Stimulated activated CD4-positive, alpha-beta T cell treated with anti-CD3 and anti-CD28 coated beads, Interleukin-2, amount 100 ng/mL, for 4 hours (primary cell): ENCODE measurements around the gene TPX2.

Source experiments
- DNase-seq: peaks from one replicate; pipeline ENCODE4 v3.0.0-alpha.2; 2020; ENCODE audit warnings: low read depth

Gene TPX2

DNA sequence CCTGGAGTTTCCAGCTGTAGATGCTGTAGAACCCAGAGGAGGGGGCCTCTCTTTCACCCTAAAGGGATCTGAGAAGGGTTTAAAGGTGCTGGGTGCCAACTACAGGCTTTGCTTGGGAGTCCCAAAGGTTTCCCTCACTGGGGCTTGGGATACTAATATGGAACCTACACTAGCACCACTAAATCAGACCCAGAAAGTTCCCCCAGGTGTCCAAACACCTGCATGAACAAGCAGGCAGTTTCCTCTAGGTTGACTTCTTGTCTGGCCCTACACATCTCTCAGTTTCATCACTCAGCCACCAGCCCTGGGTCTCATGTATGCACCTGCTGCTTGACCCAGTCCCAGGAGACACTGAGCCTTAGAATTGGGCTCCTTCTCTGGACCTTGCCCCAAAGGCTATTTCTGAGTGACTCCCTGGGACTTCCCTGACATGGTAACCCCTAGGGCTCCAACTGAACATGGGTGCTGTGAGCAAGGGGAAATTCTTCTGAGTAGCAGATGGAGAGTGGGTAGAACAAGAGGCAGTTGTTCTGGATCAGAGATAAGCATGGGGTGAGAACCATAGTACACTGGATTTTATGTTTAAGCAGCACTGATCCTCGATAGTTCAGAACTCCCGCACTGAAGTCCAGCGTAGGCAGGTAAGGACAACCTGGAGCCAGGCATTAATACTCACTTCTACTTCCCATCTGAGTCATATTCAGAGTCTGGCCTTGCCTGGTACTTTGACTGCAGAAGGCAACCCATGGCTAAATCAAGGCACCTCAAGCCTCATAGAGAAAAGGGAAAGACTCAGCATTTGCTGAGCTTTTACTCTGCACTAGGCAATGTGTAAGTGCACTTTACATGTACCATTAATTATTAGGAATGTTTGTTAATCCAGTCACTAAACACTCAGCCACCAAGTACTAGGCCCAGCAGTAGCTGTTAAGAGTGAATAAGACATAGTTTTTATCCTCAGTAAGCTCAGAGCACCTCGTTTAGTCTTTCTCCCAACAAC, 33.2 kb upstream of the TPX2 start:
- DNase-seq, result no peak

DNA sequence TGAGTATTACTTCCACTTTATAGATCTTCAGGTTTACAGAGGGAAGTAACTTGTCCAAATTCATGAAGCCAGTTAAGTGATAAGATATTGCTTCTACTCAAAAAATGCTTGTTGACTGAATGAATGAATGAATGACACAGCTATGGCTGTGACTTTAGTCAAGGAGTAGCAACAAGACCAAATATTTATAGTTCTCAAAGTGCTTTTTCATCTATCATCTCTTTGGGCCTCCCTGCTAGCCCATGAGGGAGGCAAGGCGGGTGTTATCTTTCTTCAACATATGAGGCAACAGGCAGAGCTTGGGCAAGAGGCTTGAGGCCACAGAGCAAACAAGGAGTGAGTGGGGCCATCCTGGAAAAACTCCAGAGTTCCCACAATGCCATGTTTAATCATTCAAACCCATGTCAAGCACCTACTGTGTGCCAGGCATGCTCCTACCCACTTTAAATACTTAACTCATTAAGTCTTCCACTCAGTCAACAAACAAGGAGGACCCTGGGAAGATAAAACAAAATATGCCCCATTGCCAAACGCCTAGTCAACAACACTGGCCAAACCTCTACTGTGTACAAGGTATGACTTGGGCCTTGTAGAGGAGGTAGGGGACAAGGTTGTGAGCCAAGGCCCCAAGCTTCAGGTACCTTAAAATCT, 32.4 kb upstream of the TPX2 start:
- no peak for DNase-seq

DNA sequence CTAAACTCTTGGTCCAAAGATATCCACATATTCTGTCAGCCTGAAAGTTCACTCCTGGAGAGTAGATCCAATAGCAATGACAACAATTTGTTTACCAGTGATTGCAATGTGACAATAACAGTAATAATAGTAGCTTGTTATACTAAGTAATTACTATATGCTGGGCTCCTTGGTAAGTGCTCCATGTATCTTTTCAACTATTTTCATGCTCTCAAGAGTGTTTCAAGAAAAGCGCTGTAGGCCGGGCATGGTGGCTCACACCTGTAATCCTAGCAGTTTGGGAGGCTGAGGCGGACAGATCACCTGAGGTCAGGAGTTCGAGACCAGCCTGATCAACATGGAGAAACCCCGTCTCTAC, 31.9 kb upstream of the TPX2 start:
- no peak for DNase-seq

DNA sequence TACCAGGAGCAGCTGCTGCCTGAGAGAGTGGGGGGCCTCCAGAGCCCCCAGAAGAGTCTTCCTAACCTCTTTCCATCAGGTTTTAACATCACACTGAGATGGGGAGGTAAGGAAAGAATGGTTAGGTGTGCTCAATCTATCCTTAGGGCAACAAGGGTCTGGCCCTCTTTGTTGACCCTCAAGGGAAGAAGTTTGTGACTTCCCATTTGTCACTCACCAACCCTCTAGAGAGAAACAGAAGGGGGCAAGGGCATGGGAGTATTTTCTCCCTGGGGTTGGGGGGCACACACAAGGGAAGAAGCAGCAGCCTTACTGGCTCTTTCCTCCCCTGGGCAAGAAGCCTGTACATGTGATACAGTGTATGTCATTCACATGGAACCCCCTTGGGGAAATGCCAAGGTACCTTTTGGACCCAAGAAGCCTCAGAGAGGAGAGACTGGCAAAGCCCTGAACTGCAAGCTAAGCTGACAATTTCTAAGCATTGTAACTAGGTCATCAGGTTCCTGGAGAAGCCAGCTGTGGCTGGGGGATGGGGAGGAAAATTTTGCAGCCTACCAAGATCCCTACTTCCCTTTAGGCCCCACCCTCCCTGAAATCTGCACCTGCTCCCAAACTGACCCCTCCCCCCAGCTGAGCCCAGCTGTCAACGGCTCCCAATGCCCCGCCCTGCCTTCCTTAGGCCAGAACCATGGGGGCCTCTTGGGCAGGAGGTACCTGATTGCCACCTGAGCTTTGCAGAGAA, 30.9 kb upstream of the TPX2 start:
- no peak for DNase-seq

DNA sequence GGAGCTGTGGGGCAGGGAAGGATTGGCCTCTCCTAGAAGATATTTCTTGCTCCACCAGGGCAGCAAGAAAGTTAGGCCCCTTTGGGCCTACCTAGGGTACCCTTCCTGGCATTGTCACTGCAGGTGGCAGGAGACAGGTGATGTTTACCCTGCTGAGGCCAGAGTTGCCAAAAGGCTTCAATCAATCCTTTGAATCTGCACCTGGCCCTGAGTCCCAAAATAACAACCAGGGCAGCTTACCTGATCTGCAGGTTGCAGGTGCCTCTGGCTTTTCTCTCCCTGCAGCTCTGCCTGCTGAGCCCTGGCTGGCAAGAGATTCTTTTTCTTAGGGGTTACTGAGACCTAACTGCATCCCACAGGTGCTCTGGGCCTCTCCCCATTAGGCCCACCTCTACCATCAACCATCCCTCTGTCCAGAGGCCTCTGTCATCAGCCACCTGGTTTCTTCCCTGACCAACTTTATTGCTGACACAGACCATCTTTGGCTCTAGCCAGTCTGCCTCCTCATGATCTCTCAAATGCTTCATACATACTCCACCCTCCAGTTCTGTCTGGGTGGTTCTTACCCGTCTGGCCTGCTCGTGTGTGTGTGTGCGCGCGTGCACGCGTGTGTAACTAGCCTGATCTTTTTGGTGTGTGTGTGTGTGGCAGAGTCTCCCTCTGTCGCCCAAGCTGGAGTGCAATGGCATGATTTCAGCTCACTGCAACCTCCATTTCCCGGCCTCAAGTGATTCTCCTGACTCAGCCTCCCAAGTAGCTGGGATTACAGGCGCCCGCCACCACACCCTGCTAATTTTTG, 30.2 kb upstream of the TPX2 start:
- DNase-seq, result no peak

DNA sequence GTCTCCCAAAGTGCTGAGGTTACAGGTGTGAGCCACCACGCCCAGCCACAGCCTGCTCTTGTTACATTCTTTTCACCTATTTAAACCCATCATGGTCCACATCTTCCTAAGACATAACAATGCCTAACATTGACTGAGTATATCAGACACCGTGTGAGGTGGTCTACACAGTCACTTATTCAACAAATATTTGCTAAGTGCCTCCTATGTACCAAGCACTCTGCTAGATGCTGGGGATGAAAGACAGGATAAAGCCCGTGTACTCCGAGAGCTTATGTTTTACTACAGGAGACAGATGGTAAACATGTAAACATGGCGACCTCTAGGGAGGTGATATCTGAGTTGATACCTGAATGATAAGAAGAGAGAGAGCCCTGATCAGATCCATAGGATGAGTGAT, 29.2 kb upstream of the TPX2 start:
- DNase-seq, result no peak

DNA sequence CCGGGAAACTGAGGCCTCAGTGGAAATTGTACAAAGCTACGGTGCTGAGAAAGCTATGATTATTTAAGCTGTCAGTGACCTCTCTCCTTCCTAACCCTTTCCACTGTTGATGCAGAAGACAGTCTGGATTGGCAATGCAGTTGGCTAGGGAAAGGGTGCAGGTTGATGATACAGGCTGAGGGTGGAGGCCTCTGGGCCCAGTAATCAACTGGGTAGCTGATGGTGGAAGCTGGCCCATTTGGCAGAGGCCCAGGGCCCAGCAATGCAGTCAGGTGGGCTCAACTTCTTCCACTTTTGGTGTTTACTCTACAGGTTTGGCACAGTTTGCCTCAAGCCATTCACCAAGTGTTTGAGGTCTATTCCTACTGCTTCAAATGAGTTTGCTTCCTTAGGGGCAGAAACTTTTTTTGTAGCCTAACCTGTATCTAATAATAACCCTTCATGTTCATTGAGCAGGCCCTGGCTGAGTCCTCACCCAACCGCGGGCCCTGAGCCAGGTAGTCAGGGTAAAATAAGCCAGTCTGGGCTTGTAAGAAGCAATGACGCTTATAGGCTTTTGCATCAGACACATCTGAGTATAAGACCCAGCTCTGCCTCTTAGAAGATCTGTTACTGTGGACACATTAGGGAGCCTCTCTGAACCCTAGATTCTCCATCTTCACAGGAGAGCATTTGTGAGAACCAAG, 28.5 kb upstream of the TPX2 start:
- no peak for DNase-seq

DNA sequence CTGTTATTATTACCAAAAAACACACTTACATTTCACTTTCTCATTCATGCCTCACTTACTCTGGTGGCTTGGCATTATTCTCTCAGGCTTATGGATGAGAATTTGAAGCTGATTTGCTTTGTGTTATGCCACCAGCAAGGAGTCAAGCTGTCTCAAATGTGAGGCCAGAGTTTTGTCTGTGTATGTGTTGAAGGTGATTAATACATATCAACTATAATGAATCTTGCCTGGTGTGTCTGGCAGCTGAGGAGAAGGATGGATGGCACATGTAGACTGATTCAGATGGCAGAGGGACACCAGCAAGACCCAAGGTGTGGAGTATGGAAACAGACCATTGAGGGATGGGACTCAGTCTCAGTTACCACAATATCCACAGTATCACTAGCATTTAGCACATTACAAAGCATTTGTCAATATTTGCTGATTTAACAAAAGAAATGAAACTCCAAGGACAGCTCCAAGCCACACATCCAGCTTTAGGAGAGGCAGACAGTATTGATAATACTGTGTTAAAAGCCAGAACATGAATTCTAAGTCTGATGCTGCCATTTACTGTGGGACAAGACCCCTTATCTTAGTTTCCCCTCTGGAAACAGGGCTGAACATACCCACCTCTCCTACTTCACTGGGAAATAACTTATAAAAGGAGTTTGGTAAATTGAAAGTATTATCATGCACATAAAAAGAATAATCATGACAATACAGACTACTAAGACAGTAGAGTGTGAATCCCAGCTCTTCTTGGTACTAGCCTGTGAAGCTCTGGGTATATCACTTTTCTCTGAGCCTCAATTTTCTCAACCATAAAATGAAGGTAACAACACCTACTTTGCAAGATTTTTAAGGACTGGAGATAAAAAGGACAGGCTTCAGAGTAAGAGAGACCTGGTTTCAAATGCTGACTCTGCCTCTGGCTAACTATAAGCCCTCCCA, 27.6 kb upstream of the TPX2 start:
- no peak for DNase-seq

DNA sequence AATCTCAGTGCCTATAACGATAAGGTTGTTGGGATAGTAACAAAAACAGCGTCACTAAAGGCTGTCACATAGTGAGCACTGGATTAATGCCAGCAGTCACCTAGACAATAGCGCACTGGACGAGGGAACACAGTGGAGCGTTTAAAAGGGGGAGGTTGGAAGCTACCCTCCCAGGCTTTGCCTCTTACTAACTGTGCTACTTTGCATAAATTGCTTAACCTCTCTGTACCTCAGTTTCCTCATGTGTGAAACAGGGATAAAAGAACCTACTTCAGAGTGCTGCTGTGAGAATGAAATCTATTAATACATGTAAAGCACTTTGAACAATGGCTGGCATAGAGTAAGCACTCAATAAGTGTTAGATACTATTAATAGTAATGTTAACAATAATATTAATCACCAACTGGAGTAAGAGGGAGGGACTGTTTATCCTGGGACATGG, 27.0 kb upstream of the TPX2 start:
- DNase-seq, result no peak

DNA sequence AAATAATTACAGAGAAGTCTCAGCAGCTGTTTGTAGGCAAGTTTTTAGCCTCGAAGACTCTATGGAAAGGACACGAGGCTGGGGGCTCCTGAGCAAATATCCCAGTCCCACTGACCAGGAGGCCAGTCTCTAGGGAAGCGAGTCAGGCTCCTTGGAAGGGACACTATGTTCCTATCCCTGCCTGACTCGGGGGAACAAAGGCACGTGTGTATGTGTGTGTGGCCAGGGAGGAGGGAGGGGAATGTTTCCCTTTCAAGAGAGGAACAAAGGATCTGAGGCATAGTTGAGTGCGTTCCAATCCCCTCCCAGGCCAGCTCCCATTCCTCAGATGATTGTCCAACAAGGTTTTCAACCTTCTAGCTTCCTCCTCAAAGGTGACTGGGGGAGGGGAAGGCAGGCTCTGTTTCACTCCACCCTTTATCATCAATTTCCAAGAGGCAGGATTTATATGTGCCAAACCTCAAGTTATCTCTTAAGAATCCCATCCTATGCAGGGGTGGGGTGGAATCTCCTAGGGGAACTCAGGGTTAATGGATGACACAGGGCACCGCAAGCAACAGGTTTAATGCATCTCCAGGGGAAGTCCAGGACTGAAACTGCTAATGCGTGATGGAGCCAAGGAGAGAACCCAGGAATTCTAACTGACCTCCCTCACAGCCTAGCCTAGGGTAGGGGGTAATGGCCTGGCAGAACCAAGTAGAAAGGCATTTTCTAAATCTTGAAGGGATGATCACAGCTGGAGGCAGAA, 26.4 kb upstream of the TPX2 start:
- no peak for DNase-seq

DNA sequence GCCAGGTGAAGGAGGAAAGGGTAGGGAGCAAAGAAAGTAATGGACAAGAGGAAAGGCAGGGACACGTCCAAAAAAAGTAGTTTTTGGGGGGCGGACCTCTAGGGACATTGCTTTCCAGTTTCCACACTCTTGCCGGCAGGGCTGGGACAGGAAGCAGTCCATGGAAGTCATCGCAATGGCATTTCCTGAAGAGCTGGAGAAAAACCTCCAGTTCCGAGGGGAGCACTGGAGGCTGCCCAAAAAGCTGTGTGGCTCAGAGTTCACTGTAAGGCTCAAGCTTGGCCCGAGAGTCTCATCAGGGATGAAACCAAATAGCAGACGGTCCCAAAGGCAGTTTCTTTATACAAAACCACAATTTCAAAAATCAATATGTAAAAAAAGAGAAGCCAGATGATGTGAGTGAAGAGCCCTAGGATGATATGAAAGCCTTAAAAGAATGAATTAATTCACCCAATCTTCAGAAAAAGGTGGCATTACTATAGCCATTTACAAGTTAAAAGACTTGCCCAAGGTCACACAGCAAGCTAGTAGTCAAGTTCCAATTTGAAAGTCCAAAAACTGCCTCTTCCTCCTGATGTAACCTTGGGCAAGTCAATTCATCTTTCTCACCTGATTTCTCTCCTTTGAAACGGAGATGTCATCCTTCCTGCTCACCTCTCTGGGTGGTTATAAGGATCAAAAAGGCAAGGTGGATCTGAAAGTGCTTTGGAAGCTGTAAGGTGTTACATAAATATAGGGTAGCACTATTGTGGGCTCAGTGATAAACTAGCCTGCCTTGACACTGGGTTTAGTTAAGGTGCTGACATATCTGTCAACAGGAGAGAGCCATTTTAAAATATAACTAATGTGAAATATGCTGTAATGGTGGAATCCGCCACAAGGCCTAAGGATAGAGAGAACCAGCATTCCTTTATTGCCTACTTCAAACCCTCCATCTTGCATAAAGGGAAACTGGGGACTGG, 25.5 kb upstream of the TPX2 start:
- no peak for DNase-seq

DNA sequence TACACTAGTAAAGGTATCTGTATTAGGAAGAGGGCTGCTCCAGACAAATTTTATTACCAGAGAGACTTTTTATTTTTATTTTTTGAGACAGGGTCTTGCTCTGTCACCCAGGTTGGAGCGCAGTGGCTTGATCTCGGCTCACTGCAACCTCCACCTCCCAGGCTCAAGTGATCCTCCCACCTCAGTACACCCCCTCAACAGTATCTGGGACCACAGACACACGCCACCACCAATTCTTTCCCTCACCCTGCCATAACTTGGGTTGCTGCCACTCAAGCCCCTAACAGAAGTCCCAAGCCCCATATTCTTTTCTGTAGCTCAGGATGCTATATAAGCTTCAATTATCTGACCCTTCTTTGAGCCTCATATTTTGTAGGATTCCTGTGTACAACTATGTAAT, 23.3 kb upstream of the TPX2 start:
- no peak for DNase-seq

DNA sequence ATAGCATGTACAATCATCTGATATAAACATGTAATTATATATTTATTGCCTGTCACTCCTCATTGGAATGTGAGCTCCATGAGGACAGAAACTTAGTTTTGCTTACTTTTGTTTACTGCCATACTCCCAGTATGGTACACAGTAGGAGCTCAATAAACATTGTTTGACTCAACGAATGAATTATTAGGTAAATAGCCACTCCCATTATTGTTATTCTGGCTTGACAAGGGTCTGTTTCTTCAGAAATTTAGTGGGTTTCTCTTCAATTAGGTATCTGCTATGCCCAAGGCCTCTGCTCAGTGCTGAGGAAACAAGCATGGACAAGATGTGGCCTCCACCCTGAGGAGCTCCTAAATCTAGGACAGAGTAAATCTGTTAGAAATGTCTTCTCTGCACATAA, 22.7 kb upstream of the TPX2 start:
- DNase-seq, result no peak

DNA sequence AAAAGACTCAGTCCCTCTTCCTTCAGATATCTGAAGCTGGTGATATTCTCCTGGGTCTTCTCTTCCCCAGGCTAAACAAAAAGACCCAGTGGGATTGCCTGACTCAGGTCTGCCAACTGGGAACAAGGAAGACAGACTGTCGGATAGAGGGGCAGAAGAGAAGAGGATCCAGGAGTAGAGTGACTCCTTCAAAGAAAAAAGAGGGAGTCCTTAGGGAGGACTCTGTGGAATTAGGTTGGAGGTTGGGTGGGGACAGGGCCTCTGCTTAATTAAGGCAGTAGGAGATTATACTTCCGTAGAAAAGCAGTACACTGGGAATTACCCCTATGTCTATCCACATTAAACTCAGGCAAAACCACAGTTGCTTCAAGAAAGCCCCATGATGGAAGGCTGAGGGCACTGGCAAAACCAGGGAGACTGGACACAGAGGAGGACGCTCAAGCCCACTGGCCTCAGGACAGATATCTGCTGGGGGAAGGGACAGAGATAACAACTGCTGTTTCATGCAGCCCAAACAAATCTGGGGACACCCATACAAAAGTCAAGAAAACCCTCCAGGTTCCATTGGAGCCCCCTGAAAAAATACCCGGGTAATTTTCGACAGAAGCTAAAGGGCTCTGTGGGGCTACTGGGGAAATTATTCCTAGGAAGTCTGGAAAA, 22.1 kb upstream of the TPX2 start:
- no peak for DNase-seq

DNA sequence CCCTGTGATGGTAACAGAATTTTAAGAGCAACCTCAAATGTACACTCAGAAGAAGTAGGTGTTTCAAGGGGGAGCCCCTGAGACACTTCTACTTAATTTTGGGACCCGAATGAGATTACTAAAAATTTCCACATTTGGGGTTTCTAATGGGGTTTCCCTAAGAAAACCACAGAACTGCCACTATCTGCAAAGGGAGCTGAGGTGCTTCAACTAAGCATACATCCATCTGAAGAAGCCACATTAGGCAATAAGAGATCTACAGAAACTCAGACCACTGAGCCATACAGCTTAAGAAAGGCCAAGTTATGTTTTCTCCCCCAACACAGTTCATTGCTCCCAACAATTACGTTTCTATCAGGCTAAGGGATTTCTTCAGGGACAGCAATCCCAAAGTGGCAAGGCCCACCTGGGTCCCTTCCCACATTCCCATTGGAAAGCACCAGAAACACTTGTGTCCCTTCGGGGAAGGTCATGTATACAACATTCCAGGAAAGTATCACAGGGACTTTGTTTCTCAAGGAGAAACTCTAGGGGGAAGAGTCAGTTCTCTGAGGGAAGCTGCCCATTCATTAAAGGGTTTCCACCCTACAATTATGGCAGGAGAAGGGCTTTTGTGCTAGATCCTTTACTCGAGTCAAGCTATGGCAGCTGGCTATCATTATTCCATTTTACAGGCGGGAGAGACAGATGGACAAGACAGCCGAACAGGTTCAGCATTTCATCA, 21.4 kb upstream of the TPX2 start:
- peak; percentile 40 for DNase-seq

DNA sequence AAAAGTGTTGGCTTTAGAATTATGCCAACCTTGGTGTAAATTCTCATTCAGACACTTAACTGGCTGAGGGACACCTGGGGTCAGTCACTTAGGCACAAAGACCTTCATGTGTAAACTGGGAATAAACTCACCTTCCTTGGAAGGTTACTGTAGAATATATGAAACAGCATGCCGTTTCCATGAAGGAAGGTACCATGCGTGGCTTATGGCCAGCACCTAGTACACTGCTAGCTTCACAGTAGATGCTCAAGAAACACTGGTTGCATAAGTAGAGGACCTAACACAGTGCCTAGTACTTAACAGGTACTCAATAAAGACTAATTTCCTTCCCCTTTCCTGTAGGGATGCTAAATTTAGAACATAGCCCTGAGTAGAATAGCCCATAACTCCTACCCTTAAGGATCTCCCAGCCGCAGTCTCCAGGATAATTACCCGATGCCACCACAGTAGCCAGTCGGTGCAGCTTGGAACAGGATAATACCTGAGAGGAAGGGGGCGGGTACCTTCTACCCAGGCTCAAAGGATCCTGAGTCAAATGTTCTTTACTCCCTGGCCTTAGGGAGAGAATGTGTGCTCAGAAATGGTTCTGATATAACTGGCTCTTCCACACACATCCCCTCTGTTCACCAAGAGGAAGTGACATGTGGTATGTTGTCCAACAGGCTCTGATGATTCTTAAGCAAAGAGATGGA, 20.0 kb upstream of the TPX2 start:
- DNase-seq, result no peak
